Heart left ventricle (tissue), 16 donors: ENCODE results near the gene ILDR1. TPM values are rescaled to one million over a fixed set of nuclear protein-coding genes. Genes with fewer than 3 reads are reported as not detected.

Experiments
- ATAC-seq, 4 donors: fragments of 200-7000 bp; cut with Tn5 transposase; one replicate each; pipeline ENCODE4 v1.9.1; 2020 to 2022; ENCODE audit warnings: moderate library complexity in 4 of 4, mild to moderate bottlenecking in 3 of 4, moderate number of reproducible peaks in 1 of 4
- DNase-seq, 5 donors: peaks; one replicate each; pipeline ENCODE4 v3.0.0-alpha.2; 2020
- H3K27ac ChIP-seq, 12 donors: fragments of 200-600 bp; sonication (generic) in 4 of 12; one replicate each; pipeline versions ENCODE4 v1.5.0 to v1.8.0; 2016 to 2022; ENCODE audit warnings: mild to moderate bottlenecking in 2 of 12
- H3K27me3 ChIP-seq, 9 donors: fragments of 200-600 bp; sonication (generic) in 2 of 9; one replicate each; pipeline versions ENCODE4 v1.5.1 to v1.8.0; 2016 to 2022; ENCODE audit warnings: mild to moderate bottlenecking in 3 of 9
- H3K36me3 ChIP-seq, 9 donors: fragments of 200-600 bp; sonication (generic) in 2 of 9; one replicate each; pipeline versions ENCODE4 v1.5.0 to v1.8.0; 2018 to 2022; ENCODE audit warnings: mild to moderate bottlenecking in 2 of 9
- H3K4me1 ChIP-seq, 12 donors: fragments of 200-600 bp; sonication (generic) in 4 of 12; one replicate each; pipeline versions ENCODE4 v1.5.0 to v1.8.0; 2016 to 2022; ENCODE audit warnings: mild to moderate bottlenecking in 3 of 12
- H3K4me3 ChIP-seq, 12 donors: fragments of 200-600 bp; sonication (generic) in 4 of 12; one replicate each; pipeline versions ENCODE4 v1.5.0 to v1.8.0; 2017 to 2022; ENCODE audit warnings: mild to moderate bottlenecking in 9 of 12, moderate library complexity in 4 of 12
- H3K9me3 ChIP-seq, 12 donors: fragments of 200-600 bp; sonication (generic) in 4 of 12; one replicate each; pipeline versions ENCODE4 v1.5.0 to v1.8.0; 2016 to 2022; ENCODE audit warnings: mild to moderate bottlenecking in 1 of 12
- CTCF ChIP-seq, 12 donors: fragments of 200-600 bp; sonication (generic) in 4 of 12; IDR thresholded peaks; one replicate each; pipeline versions ENCODE4 v1.5.0 to v1.8.0; 2018 to 2022; ENCODE audit warnings: antibody characterized with exemption in 12 of 12, mild to moderate bottlenecking in 5 of 12
- POLR2A ChIP-seq, 2 donors: fragments of 450-650 bp; IDR thresholded peaks; one replicate each; pipeline ENCODE4 v1.6.1; 2017; ENCODE audit warnings: antibody characterized with exemption in 2 of 2, mild to moderate bottlenecking in 2 of 2, moderate library complexity in 2 of 2
- WGBS, 4 donors: extraction: QIAGEN DNeasy Blood & Tissue Kit in 2 of 4; methylation state at CpG; one replicate each; pipeline versions ENCODE4 v1.1.5 to v1.1.7; 2013 to 2018; 5-methylcytosine and 5-hydroxymethylcytosine counted together
- intact Hi-C, 10 donors: fragments of 100-400 bp; cut with DNase I; formaldehyde crosslinking; loops; one replicate each; pipeline versions ENCODE4 v1.11.1 to v1.14.2; 2022
- polyA plus RNA-seq, 2 donors: library from polyadenylated mRNA; stranded (reverse); fragments of 200-250 nt; gene quantifications; one replicate each; pipeline ENCODE4 v1.2.3, GENCODE V29; 2013
- total RNA-seq, 9 donors: library from RNA; depleted of rRNA in 2 of 9; stranded (reverse); fragments of >200 nt in 2 of 9; fragmentation: NEBNext Ultra II Directional in 3 of 9; extraction: Animal tissue kit (Norgen Biotek cat#: 25700) in 3 of 9; gene quantifications; one replicate each; pipeline versions ENCODE4 v1.1.0 to v1.2.4, GENCODE V29; 2016 to 2023
- donor health status: ischemic (EF 13 %, LVEDD 7.1; RV severe dilation, severe dysfunction).
- donor health status: healthy with polysubstance abuse.
- donor health status: DM: no; HTN: yes; CAD: no.
- donor health status: DM: no; HTN: no; CAD: no.
- donor health status: ischemic (EF 25% LVEDD 6.9; RV normal size, moderate dysfunction).
- donor health status: ischemic (EF 25% LVEDD 5.7; RV mildly dilated, moderate dysfunction).
- donor health status: healthy.
- donor health status: DM: yes; HTN: yes; CAD: no.
- donor health status: ischemic (EF 35%, LVEDD 5.7; RV mildly dilated, moderate dysfunction).
- donor health status: nonischemic (EF 11% LVEDD 7.7; RV severe dilation, severe dysfunction).
- donor health status: DM: yes; HTN: yes; CAD: no.
- donor health status: PGD.
- donor health status: ischemic (EF 29% LVEDD 5.4; RV normal size, mild dysfunction).
- donor health status: nonischemic (EF 23%, LVEDD 6.1; RV moderate dilation, normal function).

Gene ILDR1
- total and polyA plus RNA-seq, 11 donors, result 0.18 to 0.24 (median 0.20) TPM; not detected in 8

- H3K27me3 ChIP-seq, result peaks cover 0 to 9% (median 0%) of the 10 kb centered on the region in 9 donors
- no peak for DNase-seq
- WGBS, 4 donors, result 61 to 75% (median 62%) methylated on average over 6 of the region's 6 CpGs
- no peak for ATAC-seq
- no peaks in the 10 kb centered on the region for H3K36me3 ChIP-seq
- no peak overlapping the region for H3K4me3 ChIP-seq
- H3K4me1 ChIP-seq, result peaks cover 0 to 61% (median 0%) of the 10 kb centered on the region in 12 donors
- no peaks in the 10 kb centered on the region for H3K9me3 ChIP-seq
- intact Hi-C loops, result loop anchor here in 6 of 10 donors (5.0 to 10.0 kb wide), 4 partner anchors 144 to 454 kb away; partner anchors contain the start of gene POLQ (in 5 of the 6)
- no peak for TF ChIP-seq CTCF (IDR thresholded peaks at IDR 0.05)
- TF ChIP-seq POLR2A (IDR thresholded peaks at IDR 0.05), result no peak
- peak overlapping the region in 4 of 12 donors; percentile 10 to 88 (median 29) for H3K27ac ChIP-seq
Observed at GRCh38 chr3:121998611-121999473, 23.2 kb downstream of the ILDR1 start.

- peak overlapping the region in 4 of 12 donors; percentile 10 to 88 (median 29) for H3K27ac ChIP-seq
- 55 to 68% (median 62%) methylated on average over 4 of the region's 4 CpGs for WGBS, 4 donors
- ATAC-seq (peak in 3 of 4 donors; percentile 40 to 59 (median 58)), DNase-seq (no peak)
- peaks cover 0 to 55% (median 0%) of the 10 kb centered on the region in 12 donors for H3K4me1 ChIP-seq
- no peaks in the 10 kb centered on the region for H3K9me3 ChIP-seq
- TF ChIP-seq POLR2A (IDR thresholded peaks at IDR 0.05) (no peak), CTCF (IDR thresholded peaks at IDR 0.05) (no peak)
- H3K4me3 ChIP-seq, result no peak overlapping the region
- H3K36me3 ChIP-seq, result no peaks in the 10 kb centered on the region
- peaks cover 0 to 9% (median 0%) of the 10 kb centered on the region in 9 donors for H3K27me3 ChIP-seq
- intact Hi-C loops, result loop anchor here in 6 of 10 donors (5.0 to 10.0 kb wide), 4 partner anchors 143 to 453 kb away; partner anchors contain the start of gene POLQ (in 5 of the 6)
Observed at GRCh38 chr3:121998030-121998580, 23.9 kb downstream of the ILDR1 start.

- DNase-seq (no peak), ATAC-seq (no peak)
- H3K4me1 ChIP-seq, result peaks cover 0 to 55% (median 0%) of the 10 kb centered on the region in 12 donors
- peak overlapping the region in 3 of 12 donors; percentile 0 to 88 (median 34) for H3K27ac ChIP-seq
- H3K4me3 ChIP-seq, result no peak overlapping the region
- intact Hi-C loops, result loop anchor here in 6 of 10 donors (5.0 to 10.0 kb wide), 4 partner anchors 143 to 453 kb away; partner anchors contain the start of gene POLQ (in 5 of the 6)
- no peaks in the 10 kb centered on the region for H3K36me3 ChIP-seq
- no peaks in the 10 kb centered on the region for H3K9me3 ChIP-seq
- H3K27me3 ChIP-seq, result peaks cover 0 to 6% (median 0%) of the 10 kb centered on the region in 9 donors
- WGBS, 4 donors, result 63 to 80% (median 74%) methylated on average over 2 of the region's 2 CpGs
- TF ChIP-seq CTCF (IDR thresholded peaks at IDR 0.05), result no peak
- TF ChIP-seq POLR2A (IDR thresholded peaks at IDR 0.05), result no peak
Observed at GRCh38 chr3:121997372-121997771, 24.7 kb downstream of the ILDR1 start.

- peaks cover 0 to 55% (median 0%) of the 10 kb centered on the region in 12 donors for H3K4me1 ChIP-seq
- intact Hi-C loops, result loop anchor here in 6 of 10 donors (5.0 to 10.0 kb wide), 4 partner anchors 142 to 452 kb away; partner anchors contain the start of gene POLQ (in 5 of the 6)
- no peak overlapping the region for H3K4me3 ChIP-seq
- TF ChIP-seq CTCF (IDR thresholded peaks at IDR 0.05), result no peak
- no peak for TF ChIP-seq POLR2A (IDR thresholded peaks at IDR 0.05)
- 40 to 93% (median 86%) methylated on average over 2 of the region's 2 CpGs for WGBS, 4 donors
- DNase-seq (no peak), ATAC-seq (no peak)
- H3K27me3 ChIP-seq, result no peaks in the 10 kb centered on the region
- H3K36me3 ChIP-seq, result no peaks in the 10 kb centered on the region
- H3K27ac ChIP-seq, result peak overlapping the region in 1 of 12 donors; percentile 89
- no peaks in the 10 kb centered on the region for H3K9me3 ChIP-seq
Observed at GRCh38 chr3:121996441-121996840, 25.6 kb downstream of the ILDR1 start.
